OCI-LY1 (cell line): ENCODE results near the gene SHLD3.

Experiments
- H2AFZ ChIP-seq: fragments of 200-600 bp; sonication (generic), shearing (Covaris generic); 2 replicates; pipeline ENCODE4 v1.6.0; 2014; ENCODE audit warnings: antibody characterized with exemption, mild to moderate bottlenecking, low read length
- H3F3A ChIP-seq: fragments of 200-600 bp; sonication (generic), shearing (Covaris generic); 2 replicates; pipeline ENCODE4 v1.6.0; 2014; ENCODE audit warnings: mild to moderate bottlenecking, antibody characterized with exemption, low read length, moderate library complexity; ENCODE audit not compliant: insufficient read depth
- H3K27ac ChIP-seq: fragments of 200-600 bp; sonication (generic); 2 replicates; pipeline ENCODE4 v1.5.1; 2014; ENCODE audit warnings: low read length, mixed run types, mild to moderate bottlenecking, low read depth; ENCODE audit not compliant: poor library complexity, severe bottlenecking
- H3K27me3 ChIP-seq: fragments of 200-600 bp; sonication (generic); 2 replicates; pipeline ENCODE4 v1.6.0; 2014; ENCODE audit warnings: antibody characterized with exemption, mild to moderate bottlenecking, low read length, moderate library complexity; ENCODE audit not compliant: insufficient read depth
- H3K36me3 ChIP-seq: fragments of 200-600 bp; sonication (generic); 2 replicates; pipeline ENCODE4 v1.6.1; 2014; ENCODE audit warnings: mild to moderate bottlenecking, antibody characterized with exemption, low read length, moderate library complexity, mixed read lengths; ENCODE audit not compliant: insufficient read depth
- H3K4me1 ChIP-seq: fragments of 200-600 bp; sonication (generic); 2 replicates; pipeline ENCODE4 v1.5.1; 2014; ENCODE audit warnings: mild to moderate bottlenecking, low read length, moderate library complexity; ENCODE audit not compliant: insufficient read depth, severe bottlenecking
- H3K4me2 ChIP-seq: fragments of 200-600 bp; sonication (generic), shearing (Covaris generic); 2 replicates; pipeline ENCODE4 v1.6.1; 2014; ENCODE audit warnings: low read length
- H3K4me3 ChIP-seq: fragments of 200-600 bp; sonication (generic); 2 replicates; pipeline ENCODE4 v1.5.1; 2014; ENCODE audit warnings: low read length, low read depth, mild to moderate bottlenecking, mixed read lengths; ENCODE audit not compliant: poor library complexity, severe bottlenecking
- H3K79me2 ChIP-seq: fragments of 200-600 bp; shearing (Covaris generic); 2 replicates; pipeline ENCODE4 v1.6.1; 2016; ENCODE audit warnings: mixed run types, low read length, mixed read lengths; ENCODE audit not compliant: insufficient read depth
- H3K9ac ChIP-seq: fragments of 200-600 bp; sonication (generic), shearing (Covaris generic); 2 replicates; pipeline ENCODE4 v1.6.1; 2014; ENCODE audit warnings: mild to moderate bottlenecking, low read length, mixed read lengths
- H3K9me2 ChIP-seq: fragments of 200-600 bp; sonication (generic), shearing (Covaris generic); 2 replicates; pipeline ENCODE4 v1.6.1; 2014; ENCODE audit warnings: low read depth, mild to moderate bottlenecking, low read length, mixed read lengths
- H3K9me3 ChIP-seq: fragments of 200-600 bp; shearing (Covaris generic); 2 replicates; pipeline ENCODE4 v1.6.1; 2014; ENCODE audit warnings: low read length, mixed read lengths
- H4K20me1 ChIP-seq: fragments of 200-600 bp; sonication (generic), shearing (Covaris generic); 2 replicates; pipeline ENCODE4 v1.6.0; 2016; ENCODE audit warnings: mild to moderate bottlenecking, low read length; ENCODE audit not compliant: insufficient read depth
- CTCF ChIP-seq: fragments of 200-600 bp; sonication (generic), shearing (Covaris generic); IDR thresholded peaks from 2 replicates; pipeline ENCODE4 v1.5.1; 2017; ENCODE audit warnings: mild to moderate bottlenecking, antibody characterized with exemption, low read length, moderate library complexity, mixed read lengths
- EZH2 ChIP-seq: fragments of 200-600 bp; sonication (generic), shearing (Covaris generic); IDR thresholded peaks from 2 replicates; pipeline ENCODE4 v1.8.0; 2017; ENCODE audit warnings: borderline replicate concordance, mixed run types, mild to moderate bottlenecking, antibody characterized with exemption, low read length, moderate library complexity, mixed read lengths

Gene SHLD3

GRCh38 chr5:65630981-65631380 lies 6.2 kb downstream of the SHLD3 start:
- Histone ChIP-seq H3K9ac (no peak overlapping the region), H3K27me3 (no peaks in the 10 kb centered on the region), H3K27ac (no peak overlapping the region), H3K4me1 (peaks cover 16% of the 10 kb centered on the region), H3K4me2 (no peak overlapping the region), H3K9me3 (no peaks in the 10 kb centered on the region), H3F3A (no peaks in the 10 kb centered on the region), H3K4me3 (no peak overlapping the region), H3K79me2 (peaks cover 50% of the 10 kb centered on the region), H4K20me1 (peaks cover 3% of the 10 kb centered on the region; the same call in 1 of the 2 replicates), H2AFZ (no peak overlapping the region), H3K9me2 (no peaks in the 10 kb centered on the region), H3K36me3 (peaks cover 25% of the 10 kb centered on the region)
- TF ChIP-seq CTCF (no peak), EZH2 (no peak)

GRCh38 chr5:65640240-65640639 lies 15.4 kb downstream of the SHLD3 start:
- Histone ChIP-seq H3K9ac (no peak overlapping the region), H3K79me2 (no peaks in the 10 kb centered on the region), H3F3A (no peaks in the 10 kb centered on the region), H3K36me3 (peaks cover 49% of the 10 kb centered on the region), H3K9me2 (no peaks in the 10 kb centered on the region), H4K20me1 (no peaks in the 10 kb centered on the region), H3K4me1 (no peaks in the 10 kb centered on the region), H3K4me2 (no peak overlapping the region), H3K27me3 (no peaks in the 10 kb centered on the region), H3K4me3 (no peak overlapping the region), H3K27ac (no peak overlapping the region), H3K9me3 (no peaks in the 10 kb centered on the region), H2AFZ (no peak overlapping the region)
- TF ChIP-seq EZH2 (no peak), CTCF (no peak)

- H3F3A ChIP-seq: no peaks in the 10 kb centered on the region
- no peaks in the 10 kb centered on the region for H4K20me1 ChIP-seq
- no peaks in the 10 kb centered on the region for H3K9me3 ChIP-seq
- H3K27me3 ChIP-seq: no peaks in the 10 kb centered on the region
- peaks cover 9% of the 10 kb centered on the region; the same call in 1 of the 2 replicates for H3K36me3 ChIP-seq
- H3K4me2 ChIP-seq: no peak overlapping the region
- no peaks in the 10 kb centered on the region for H3K79me2 ChIP-seq
- no peak overlapping the region for H2AFZ ChIP-seq
- H3K27ac ChIP-seq: no peak overlapping the region
- H3K9me2 ChIP-seq: no peaks in the 10 kb centered on the region
- TF ChIP-seq EZH2: no peak
- TF ChIP-seq CTCF: no peak
- H3K4me3 ChIP-seq: no peak overlapping the region
- no peak overlapping the region for H3K9ac ChIP-seq
- no peaks in the 10 kb centered on the region for H3K4me1 ChIP-seq
These were observed 22.1 kb downstream of the SHLD3 start for GRCh38 chr5:65646938-65647337.
